ENCODE measurements around the gene NLK.

GRCh38 chr17:28159004-28159403 is 116.5 kb downstream of the NLK start:
- no peak for TF ChIP-seq TEAD4 (CRISPR knock-in tag; IDR thresholded peaks at IDR 0.05)
- TF ChIP-seq GABPB1 (CRISPR knock-in tag; IDR thresholded peaks at IDR 0.05), result no peak
- no peak for TF ChIP-seq ELF4 (CRISPR knock-in tag; IDR thresholded peaks at IDR 0.05; ENCODE audit: low read depth)
- TF ChIP-seq, protein P1, sequence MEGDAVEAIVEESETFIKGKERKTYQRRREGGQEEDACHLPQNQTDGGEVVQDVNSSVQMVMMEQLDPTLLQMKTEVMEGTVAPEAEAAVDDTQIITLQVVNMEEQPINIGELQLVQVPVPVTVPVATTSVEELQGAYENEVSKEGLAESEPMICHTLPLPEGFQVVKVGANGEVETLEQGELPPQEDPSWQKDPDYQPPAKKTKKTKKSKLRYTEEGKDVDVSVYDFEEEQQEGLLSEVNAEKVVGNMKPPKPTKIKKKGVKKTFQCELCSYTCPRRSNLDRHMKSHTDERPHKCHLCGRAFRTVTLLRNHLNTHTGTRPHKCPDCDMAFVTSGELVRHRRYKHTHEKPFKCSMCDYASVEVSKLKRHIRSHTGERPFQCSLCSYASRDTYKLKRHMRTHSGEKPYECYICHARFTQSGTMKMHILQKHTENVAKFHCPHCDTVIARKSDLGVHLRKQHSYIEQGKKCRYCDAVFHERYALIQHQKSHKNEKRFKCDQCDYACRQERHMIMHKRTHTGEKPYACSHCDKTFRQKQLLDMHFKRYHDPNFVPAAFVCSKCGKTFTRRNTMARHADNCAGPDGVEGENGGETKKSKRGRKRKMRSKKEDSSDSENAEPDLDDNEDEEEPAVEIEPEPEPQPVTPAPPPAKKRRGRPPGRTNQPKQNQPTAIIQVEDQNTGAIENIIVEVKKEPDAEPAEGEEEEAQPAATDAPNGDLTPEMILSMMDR (IDR thresholded peaks at IDR 0.05), result no peak
- no peak for TF ChIP-seq SP1 (CRISPR knock-in tag; conservative IDR thresholded peaks at IDR 0.05)
